Stimulated activated CD4-positive, alpha-beta T cell treated with anti-CD3 and anti-CD28 coated beads, Interleukin-1b, Interleukin-23, amount 100 ng/mL, for 48 hours (primary cell): Measurements from ENCODE around the gene QSER1.
"Not testable (repeated sequence)": the region's sequence is repeated elsewhere in the genome, so short reads cannot be mapped to it uniquely, and the experiment has no call there.

Source experiments
- DNase-seq: peaks from one replicate; pipeline ENCODE4 v3.0.0-alpha.2; 2020

The QSER1 gene

DNA sequence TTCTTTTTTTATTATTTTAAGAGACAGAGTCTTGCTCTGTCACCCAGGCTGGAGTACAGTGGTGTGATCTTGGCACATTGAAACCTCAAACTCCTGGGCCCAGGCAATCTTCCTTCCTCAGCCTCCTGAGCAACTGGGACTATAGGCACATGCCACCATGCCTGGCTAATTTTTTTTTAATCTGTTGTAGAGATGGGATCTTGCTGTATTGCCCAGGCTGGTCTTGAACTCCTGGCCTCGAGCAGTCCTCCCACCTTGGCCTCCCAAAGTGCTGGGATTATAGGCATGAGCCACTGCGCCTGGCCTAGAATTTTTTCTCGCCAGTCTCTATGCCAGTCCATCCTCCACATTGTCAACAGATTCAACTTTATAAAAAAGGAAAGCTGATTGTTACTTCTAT, 44.7 kb downstream of the QSER1 start:
- DNase-seq, result not testable (repeated sequence)

DNA sequence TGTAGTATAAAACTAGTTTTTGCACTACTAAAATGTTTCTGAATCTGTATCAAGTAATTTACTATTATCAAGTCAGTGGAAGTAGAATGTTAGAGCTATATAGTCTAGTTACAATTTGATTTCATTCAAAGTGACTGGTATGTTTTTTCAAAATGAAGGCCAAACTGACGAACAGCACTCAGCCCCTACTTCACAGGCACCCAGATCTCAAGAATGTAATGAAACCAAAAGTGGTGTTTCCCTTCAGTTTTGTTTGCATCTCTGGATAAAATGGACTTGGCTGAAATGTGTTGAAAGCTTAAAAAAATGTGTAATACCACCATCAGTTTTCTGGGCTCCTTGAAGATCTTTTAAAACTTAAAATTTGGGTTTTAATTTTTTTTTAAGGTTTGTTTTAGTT, 46.4 kb downstream of the QSER1 start:
- no peak for DNase-seq

DNA sequence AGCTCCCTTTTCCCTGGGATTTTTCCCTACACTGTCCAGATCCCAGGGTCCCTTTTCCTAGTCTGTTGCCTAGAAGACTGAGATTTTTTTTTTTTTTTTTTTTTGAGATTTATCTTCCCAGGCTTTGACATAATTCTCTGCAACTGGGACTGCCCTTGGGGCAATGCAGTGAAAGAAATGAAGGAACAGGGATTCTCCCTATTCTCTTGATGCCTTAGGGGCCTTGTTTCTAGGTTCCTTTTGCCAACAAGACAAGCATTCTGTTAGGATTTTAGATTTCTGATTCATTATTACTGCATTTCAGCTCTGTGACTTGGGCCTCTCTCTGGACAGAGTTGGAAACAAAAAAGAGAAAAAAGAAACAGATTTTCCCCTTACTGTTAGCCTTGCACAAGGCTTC, 47.3 kb downstream of the QSER1 start:
- no peak for DNase-seq

DNA sequence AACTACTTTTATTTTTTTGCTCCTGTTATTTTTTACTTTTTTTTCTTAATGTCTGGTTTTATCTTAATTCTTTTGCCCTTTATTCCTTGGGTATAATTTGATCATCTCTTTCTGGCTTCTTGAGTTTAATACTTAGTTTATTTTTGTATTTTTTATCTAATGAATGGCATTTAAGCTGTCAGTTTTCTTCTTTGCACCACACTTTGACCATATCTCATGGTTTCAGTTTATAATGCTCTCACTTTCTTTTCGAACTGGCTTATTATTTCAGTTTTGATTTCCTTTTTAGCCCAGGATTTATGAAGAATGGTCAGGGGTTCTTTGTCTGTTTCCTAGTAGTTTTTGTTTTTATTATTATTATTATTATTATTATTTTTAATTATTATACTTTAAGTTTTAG, 48.3 kb downstream of the QSER1 start:
- DNase-seq, result no peak

DNA sequence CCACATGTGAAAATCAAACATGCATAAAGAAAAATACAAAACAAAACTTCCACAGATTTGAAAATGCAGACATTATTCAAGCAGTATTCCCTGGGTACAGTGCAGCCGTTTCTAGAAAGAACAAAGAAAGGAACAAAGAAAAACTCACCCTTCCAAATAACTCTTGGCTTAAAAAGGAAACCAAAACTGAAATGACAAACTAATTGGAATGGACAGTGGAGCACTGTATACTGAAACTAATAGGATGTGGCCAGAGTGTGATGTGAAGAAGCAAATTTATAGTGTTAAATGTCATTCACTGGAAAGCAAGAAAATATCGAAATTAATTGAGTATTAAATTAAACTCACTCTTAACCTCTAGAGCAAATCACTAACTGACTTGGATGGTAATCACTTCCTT, 55.4 kb downstream of the QSER1 start:
- DNase-seq, result no peak

DNA sequence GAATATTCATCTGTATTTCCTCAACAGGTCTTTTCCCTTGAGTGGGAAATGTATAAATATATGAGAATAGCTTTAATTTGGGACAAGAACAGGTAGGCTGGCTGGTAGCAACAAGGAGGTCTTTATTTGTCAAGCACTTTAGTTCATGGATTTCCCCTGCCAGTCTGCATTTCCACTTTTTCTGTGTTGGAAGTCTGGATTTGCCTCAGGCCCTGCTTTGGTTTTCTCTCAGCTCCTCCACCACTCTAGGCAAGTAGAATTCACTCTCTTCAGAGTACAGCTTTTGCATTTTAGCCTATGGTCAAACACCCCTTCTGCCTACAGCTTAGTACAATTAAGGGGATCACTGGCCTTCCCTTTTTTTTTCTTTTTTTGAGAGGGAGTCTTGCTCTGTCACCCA, 57.1 kb downstream of the QSER1 start:
- DNase-seq, result no peak

DNA sequence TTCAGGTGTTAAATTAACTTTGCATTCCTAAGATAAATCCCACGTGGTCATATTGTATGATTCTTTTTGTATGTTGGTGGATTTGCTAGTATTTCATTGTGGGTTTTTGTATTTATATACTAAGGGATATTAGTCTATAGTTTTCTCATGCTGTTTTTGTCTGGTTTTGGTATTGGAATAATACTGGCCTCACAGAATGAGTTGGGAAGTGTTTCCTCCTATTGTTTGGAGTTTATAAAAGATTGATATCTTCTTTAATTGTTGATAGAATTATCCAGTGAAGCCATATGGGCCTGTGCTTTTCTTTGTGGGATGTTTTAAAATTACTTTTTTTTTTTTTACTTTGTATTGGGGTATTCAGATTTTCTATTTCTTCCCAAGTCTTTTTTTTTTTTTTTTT, 59.8 kb downstream of the QSER1 start:
- no peak for DNase-seq

DNA sequence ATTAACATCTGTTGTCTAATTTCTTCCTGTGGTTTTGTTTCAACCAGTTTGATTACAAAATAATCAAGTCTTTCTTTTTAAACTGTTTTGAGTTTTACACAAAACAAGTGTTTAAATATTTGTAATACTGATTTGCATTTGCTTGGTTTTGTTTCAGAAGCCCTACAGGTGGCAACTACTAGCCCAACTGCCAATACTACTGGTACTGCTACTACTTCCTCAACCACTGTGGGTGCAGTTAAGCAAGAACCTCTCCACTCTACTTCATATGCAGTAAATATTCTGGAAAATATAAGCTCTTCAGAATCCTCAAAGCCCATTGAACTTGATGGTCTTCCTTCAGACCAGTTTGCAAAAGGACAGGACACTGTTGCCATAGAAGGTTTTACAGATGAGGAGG, 61.1 kb downstream of the QSER1 start:
- DNase-seq, result no peak

DNA sequence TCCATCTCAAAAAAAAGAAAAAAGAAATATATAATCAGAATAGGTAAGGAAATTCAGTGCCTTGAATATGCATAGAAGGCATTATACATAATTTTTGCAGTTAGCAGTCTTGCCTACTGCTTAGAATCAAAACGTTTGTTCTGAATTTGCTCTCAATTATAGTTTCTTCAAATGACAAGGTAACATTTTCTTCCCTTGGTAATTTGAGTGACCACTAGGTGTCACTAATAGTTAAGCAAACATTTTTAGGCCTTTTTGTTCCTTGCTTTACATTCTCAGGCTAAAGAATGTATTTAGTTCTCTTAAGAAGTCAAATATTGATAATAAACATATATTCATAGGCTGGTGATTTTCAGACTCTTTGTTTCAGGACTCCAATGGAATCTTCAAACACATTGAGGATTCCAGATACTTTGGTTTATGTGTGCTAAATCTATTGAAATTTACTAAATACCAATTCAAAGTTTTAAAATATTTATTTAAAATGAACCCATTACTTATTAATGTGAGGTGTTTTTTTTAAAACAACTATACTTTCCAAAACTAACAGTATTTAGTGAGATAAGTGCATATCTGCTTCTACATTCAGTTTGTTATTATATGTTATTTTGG, 68.0 kb downstream of the QSER1 start:
- no peak for DNase-seq

DNA sequence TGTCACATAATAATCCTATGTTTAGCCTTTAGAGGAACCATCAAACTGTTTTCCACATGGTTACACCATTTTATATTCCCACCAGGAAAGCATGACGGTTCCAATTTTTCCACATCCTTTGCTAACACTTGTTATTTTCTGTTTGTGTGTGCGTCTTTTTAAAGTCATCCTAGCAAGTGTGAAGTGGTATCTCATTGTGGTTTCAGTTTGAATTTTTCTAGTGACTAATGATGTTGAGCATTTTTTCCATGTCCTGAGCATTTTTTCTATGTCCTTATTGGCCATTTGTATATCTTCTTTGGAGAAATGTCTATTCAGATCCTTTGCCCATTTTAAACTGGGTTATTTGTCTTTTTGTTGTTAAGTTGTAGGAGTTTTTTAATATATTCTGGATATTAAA, 69.4 kb downstream of the QSER1 start:
- no peak for DNase-seq

DNA sequence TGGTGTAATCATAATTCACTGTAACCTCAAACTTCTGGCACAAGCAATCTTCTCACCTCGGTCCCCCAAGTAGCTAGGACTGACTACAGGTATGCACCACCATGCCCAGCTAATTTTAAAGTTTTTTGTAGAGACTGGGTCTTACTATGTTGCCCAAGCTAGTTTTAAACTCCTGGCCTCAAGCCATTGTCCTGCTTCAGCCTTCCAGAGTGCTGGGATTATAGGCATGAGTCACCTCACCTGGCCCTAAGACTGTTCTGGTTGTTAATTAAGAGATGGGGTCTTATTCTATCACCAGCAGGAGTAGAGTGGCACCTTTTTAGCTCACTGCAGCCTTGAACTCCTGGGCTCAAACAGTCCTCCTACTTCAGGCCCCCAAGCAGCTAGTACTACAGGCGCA, 71.1 kb downstream of the QSER1 start:
- DNase-seq, result no peak

DNA sequence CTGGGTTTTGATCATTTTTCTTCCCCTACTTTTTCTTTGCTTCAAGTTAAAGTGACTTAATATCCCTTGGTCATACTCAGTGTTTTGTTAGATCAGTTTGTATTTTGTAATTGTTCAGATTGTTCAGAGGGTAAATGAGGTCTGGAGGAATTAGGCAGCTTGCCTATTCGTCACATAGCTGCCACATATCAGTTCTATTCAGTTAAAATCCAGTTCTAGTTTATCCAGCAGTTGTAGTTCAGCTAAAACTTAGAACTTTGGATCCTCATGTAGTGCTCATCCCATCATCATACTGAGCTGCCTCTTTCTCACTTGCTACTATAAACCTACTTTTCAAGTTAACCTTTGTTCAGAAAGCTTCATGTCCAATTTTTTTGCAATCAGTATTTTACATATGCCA, 75.9 kb downstream of the QSER1 start:
- no peak for DNase-seq

DNA sequence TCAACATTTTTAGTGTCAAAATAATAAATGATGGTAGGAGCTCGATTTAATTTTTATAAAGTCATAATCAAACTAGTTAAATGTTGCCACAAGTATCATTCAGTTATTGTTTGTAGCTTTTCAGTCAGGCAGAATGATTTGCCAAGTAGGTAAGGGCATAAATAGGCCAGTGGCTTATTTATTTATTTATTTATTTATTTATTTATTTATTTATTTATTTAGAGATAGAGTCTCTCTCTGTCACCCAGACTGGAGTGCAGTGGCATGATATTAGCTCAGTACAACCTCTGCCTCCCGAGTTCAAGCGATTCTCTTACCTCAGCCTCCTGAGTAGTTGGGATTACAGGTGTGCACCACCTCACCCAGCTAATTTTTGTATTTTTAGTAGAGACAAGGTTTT, 79.6 kb downstream of the QSER1 start:
- not testable (repeated sequence) for DNase-seq

DNA sequence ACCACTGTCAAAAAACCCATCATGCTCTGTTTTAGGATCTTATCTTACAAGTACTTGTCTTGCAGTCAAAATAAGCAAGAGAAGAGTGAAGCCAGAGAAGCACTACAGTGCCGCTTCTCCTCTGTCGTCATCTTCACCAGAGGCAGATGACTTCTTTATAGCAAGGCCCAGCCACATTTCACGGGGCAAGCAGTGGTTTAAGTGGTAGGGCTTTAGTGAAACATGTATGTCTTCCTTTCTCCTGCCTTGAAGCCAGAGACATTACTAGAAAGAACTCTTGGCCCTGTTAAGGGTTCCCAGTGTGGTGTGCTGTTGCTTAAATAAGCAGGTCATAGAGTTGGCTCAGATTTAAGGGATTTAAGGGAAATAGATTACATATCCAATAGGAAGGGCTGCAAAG, 80.2 kb downstream of the QSER1 start:
- DNase-seq, result no peak

DNA sequence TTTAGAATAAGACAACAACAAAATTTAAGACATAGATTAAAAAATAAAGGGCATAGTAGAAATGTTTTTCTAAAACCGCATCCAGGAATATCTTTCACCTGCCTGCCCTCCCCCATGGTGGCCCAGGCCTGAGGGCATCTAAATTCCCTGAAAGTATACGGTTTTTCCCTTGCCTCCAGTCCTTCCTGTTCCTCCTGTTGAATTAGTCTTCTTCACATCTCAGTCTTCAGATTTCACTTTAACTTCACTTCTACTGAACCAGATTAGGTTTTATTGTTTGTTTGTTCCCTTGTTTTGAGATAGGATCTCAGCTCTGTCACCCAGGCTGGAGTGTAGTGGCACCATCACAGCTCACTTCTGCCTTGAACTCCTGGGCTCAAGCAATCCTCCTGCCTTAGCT, 90.0 kb downstream of the QSER1 start:
- no peak for DNase-seq

DNA sequence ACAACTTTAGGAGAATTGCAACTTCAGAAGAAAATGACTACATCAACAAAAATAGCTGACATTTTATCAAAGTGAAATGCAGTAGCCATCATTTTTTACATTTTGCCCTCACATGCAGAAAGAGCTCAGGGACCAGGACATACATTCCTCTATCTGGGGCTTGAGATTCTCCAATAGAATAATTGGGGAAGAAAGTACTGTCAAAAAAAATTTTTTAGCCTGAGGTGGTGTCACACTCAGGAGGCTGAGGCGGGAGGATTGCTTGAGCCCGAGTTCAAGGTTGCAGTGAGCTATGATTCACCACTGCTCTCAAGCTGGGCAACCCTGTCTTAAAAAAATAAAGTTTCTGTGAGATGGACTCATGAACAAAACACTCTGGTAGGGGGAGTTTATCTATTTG, 90.9 kb downstream of the QSER1 start:
- DNase-seq, result no peak

DNA sequence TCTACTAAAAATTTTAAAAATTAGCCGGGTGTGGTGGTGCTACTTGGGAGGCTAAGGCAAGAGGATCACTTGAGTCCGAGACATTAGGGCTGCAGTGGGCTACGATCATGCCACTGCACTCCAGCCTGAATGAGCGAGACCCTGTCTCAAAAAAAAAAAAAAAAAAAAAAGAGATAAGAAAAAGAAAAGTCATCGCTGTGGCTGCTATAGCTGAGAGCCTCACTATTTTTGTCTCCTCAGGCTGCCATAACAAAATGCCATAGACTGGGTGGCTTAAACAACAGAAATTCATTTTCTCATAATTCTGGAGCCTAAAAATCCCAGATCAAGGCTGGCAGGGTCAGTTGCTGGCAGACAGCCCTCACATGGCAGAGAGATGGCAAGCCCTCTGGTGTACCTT, 93.0 kb downstream of the QSER1 start:
- no peak for DNase-seq

DNA sequence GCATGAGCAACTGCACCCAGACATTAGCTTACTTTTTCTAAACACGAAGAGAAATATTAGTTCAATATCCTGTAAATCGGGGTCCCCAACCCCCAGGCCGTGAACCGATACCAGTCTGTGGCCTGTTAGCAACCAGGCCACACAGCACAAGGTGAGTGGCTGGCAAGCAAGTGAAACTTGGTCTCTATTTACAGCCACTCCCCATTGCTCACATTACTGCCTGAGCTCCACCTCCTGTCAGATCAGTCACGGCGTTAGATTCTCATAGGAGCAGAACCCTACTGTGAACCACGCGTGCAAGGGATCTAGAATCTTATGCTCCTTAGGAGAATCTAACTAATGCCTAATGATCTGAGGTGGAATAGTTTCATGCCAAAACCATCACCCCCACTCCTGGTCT, 95.2 kb downstream of the QSER1 start:
- no peak for DNase-seq

DNA sequence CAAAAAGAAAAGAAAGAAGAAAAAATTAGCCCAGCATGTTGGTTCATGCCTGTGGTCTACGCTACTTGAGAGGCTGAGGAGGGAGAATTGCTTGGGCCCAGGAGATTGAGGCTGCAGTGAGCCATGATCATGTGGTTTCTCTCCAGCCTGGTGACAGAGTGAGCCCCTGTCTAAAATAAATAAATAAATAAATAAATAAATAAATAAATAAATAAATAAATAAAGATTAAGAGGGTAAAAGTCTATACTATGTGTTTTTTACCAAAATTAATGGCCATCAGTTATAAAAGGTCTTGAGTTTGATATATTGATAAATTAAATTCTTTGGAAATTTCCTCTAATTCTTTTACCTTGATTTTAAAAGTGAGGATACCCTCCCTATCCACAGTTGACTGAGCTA, 97.9 kb downstream of the QSER1 start:
- no peak for DNase-seq

DNA sequence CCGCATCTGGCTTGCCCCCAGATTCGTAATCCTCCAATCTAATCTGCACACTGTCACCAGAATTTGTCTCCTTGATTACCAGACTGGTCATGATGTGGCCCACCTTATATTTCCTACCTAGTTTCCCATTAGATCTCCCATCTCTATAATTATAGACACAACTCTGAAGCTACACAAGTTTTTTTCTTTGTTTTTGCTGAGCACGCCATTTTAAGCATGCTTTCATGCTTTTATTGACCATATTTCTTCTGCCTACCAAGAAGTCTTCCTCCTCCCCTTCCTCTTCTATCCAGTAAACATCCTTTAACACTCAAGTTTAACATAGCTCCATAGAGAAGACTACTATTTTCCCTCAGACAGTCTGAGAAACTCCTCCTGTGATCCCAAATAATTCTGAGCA, 98.8 kb downstream of the QSER1 start:
- no peak for DNase-seq

DNA sequence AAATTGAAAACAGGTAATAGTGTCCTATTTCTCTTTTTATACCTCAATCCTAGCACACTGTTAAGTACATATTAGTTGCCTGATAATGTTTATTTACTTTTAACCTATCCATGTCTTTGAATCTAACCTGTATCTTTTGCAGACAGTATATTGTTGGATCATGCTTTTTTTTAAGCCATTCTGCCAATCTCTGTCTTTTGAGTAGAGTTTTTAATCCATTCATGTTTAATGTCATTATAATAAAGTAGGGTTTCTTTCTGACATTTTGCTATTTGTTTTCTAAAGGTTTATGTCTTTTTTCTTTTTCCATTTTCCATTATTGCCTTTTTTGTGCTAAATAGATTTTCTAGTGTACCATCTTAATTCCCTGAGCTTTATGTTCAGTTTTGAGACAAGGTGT, 99.3 kb downstream of the QSER1 start:
- DNase-seq, result no peak

DNA sequence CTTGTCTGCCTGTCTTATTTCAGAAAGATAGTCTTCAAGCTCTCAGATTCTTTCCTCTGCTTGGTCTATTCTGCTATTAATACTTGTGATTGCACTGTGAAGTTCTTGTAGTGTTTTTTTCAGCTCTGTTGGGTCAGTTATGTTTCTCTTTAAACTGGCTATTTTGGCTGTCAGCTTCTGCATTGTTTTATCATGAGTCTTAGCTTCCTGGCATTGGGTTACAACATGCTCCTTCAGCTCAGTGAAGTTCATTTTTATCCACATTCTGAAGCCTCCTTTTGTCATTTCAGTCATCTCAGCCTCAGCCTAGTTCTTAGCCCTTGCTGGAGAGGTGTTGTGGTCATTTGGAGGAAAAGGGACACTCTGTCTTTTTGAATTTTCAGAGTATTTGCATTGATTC, 107.6 kb downstream of the QSER1 start:
- DNase-seq, result no peak

DNA sequence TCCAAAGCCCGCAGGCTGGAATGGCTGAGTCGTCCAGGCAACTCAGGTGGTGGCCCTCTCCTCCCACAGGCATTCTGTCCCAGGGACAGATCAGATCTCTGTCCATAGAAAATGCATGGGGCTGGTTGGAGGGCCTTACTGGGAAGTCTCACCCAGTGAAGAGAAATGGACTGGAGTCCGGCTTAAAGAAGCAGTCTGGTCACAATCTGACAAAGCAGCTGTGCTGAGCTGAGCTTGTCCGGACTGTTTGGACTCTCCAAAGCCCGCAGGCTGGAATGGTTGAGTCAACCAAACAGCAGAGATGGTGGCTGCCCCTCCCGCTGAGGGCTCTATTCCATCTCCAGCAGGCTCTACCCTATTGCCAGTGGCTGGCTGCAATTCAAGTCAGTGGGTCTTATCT, 108.7 kb downstream of the QSER1 start:
- DNase-seq, result no peak

DNA sequence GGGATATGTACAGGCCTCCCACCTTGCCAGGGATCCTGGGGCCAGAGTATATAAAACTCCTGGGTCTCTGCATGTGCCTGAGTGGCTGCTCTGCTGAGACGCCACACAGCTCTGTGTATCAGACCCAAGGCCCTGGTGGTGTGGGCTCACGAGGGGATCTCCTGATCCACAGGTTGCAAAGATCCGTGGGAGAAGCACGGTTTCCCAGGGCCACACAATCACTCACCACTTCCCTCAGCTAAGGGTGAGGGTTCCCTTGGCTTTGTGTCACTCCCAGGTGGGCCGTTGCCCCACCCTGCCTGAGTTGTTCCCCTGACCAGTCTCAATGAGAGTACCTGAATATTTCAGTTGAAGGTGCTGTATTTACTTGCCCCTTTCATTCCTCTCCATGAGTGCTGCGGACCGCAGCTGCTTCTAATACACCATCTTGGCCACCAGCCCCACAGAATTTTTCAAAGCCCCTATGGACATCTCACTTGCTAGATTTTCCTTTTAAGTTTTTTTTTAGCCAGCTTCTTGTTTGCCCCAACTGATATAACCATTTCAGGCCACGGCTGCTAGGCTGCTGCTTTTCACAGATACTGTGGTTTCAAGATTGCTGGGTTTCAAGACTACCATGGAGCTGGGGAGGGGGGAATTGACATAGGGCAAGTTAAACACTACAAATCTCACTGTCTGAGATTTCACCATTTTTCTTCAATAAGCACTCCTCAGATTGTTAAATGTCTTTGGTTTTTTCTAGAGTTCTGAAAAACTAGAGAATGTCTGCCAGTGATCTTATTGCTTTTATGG, 109.3 kb downstream of the QSER1 start:
- no peak for DNase-seq

DNA sequence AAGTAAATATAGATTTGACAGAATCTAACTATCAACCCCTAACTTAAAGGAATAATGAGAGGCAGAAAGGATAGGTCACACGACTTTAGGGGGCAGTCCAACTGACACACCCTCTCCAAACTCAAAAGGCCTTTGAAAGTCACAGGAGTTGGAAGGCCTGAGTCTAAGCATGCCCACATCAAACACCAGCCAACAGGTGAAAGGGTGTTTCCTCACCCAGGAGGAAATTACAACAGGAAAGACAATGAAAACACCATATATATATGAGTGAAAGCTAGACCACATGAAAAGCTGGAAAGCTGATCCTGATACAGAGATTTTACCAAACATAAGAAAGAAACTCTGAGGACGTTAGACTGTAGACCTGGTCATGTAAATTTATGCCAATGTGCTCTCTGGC, 112.6 kb downstream of the QSER1 start:
- no peak for DNase-seq
